ENCODE results near the gene DNAJC17. TPM values are rescaled to one million over a fixed set of nuclear protein-coding genes. Genes with fewer than 3 reads are reported as not detected.
A peak's percentile ranks its signal among the peaks of the same experiment; 100 is the strongest.

The DNAJC17 gene
- total and polyA plus RNA-seq, 2 donors (not counting 1 experiment from before 2014, with no cell fraction given) = 30.5 to 46.1 TPM

- intact Hi-C loops (cut with micrococcal nuclease) = no loop called here
- H3K27ac Mint-ChIP-seq = no peak overlapping the region
- Histone ChIP-seq H3K9ac (ENCODE audit: low read length) (no peak overlapping the region), H3K27ac (ENCODE audit: low read length in 2 of 2) (no peak overlapping the region), H3K36me3 (replicated peaks in 1 of 2; ENCODE audit: control extremely low read depth in 1 of 2, control insufficient read depth in 1 of 2, extremely low read depth in 1 of 2, insufficient read depth in 2 of 2, low read length in 1 of 2) (no peaks in the 10 kb centered on the region), H4K20me1 (ENCODE audit: control insufficient read depth, insufficient read depth, low read length, poor library complexity, severe bottlenecking) (no peaks in the 10 kb centered on the region), H3K4me3 (ENCODE audit: control extremely low read depth in 1 of 5, extremely low read depth in 1 of 5, insufficient read depth in 1 of 5, low read depth in 2 of 5, low read length in 4 of 5) (no peak overlapping the region), H3K4me2 (replicated peaks; ENCODE audit: low read depth, low read length, poor library complexity, severe bottlenecking) (no peak overlapping the region), H2AFZ (ENCODE audit: insufficient read depth, low read depth, low read length, poor library complexity, severe bottlenecking) (no peak overlapping the region), H3K79me2 (ENCODE audit: control insufficient read depth, insufficient read depth, low read length) (no peaks in the 10 kb centered on the region), H3K4me1 (ENCODE audit: control insufficient read depth in 2 of 2, insufficient read depth in 2 of 2, low read length in 2 of 2) (peaks cover 1 to 7% of the 10 kb centered on the region in 2 donors), H3K9me3 (ENCODE audit: control extremely low read depth in 1 of 3, control insufficient read depth in 2 of 3, insufficient read depth in 1 of 3, low read length in 2 of 3) (no peaks in the 10 kb centered on the region), H3K27me3 (replicated peaks in 1 of 4; ENCODE audit: control extremely low read depth in 1 of 4, control insufficient read depth in 3 of 4, insufficient read depth in 4 of 4, low read length in 3 of 4) (no peaks in the 10 kb centered on the region)
- no peak overlapping the region for H3K4me3 Mint-ChIP-seq
- ChIA-PET CTCF (interaction anchor here (1.2 kb wide), 1 partner anchor 41 kb away, joined by 6 read pairs; the partner anchor contains the start of gene VPS18), POLR2A (interaction anchor here (0.6 to 0.7 kb wide), 2 partner anchors 46 to 1785 kb away, joined by 5 to 7 read pairs; no protein-coding TSS in a partner anchor)
- ATAC-seq (ENCODE audit: low read depth) (no peak), DNase-seq (no peak)
- TF ChIP-seq, protein P1, sequence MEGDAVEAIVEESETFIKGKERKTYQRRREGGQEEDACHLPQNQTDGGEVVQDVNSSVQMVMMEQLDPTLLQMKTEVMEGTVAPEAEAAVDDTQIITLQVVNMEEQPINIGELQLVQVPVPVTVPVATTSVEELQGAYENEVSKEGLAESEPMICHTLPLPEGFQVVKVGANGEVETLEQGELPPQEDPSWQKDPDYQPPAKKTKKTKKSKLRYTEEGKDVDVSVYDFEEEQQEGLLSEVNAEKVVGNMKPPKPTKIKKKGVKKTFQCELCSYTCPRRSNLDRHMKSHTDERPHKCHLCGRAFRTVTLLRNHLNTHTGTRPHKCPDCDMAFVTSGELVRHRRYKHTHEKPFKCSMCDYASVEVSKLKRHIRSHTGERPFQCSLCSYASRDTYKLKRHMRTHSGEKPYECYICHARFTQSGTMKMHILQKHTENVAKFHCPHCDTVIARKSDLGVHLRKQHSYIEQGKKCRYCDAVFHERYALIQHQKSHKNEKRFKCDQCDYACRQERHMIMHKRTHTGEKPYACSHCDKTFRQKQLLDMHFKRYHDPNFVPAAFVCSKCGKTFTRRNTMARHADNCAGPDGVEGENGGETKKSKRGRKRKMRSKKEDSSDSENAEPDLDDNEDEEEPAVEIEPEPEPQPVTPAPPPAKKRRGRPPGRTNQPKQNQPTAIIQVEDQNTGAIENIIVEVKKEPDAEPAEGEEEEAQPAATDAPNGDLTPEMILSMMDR (IDR thresholded peaks at IDR 0.05) = no peak
- TF ChIP-seq EZH2 (IDR thresholded peaks at IDR 0.05; ENCODE audit: borderline replicate concordance, insufficient read depth, low read depth, low read length, poor library complexity, severe bottlenecking) = no peak
- no peaks in the 10 kb centered on the region for H3K9me3 Mint-ChIP-seq (ENCODE audit: insufficient read depth)
- WGBS (ENCODE audit: insufficient coverage) = no CpG with 5 or more reads among the region's 5 CpGs
- peaks cover 9% of the 10 kb centered on the region for H3K4me1 Mint-ChIP-seq
- no peaks in the 10 kb centered on the region for H3K27me3 Mint-ChIP-seq
Measured at GRCh38 chr15:40852529-40852928, 45.3 kb upstream of the DNAJC17 start.

DNA sequence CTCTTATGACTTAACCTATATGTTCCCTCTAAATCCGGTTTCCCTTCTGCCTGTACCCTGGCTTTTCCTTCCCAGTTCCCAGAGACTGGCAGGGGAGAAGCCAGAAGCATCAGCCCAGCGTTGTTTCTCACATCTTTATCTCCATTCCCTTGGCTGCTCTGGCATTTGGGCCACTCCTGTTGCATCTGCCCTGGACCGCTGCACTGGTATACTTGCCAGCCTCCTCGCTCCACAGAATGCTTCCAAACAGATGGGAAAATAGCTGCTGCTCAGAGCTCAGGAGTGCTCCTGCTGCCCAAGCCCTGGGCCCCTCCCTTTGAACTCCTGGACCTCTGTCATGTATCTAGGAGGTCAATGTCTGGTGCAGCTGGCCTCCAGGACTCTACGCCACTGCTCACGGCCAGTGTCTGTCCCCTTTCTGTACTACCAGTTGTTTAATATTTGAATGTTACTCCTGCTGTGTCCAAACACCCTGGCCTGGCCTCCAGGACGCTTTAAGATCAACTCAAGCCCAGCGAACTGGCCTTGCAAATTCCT, 43.4 kb upstream of the DNAJC17 start:
- H3K27me3 Mint-ChIP-seq = no peaks in the 10 kb centered on the region
- Histone ChIP-seq H2AFZ (ENCODE audit: insufficient read depth, low read depth, low read length, poor library complexity, severe bottlenecking) (no peak overlapping the region), H3K27me3 (replicated peaks in 1 of 4; ENCODE audit: control extremely low read depth in 1 of 4, control insufficient read depth in 3 of 4, insufficient read depth in 4 of 4, low read length in 3 of 4) (no peaks in the 10 kb centered on the region), H3K9ac (ENCODE audit: low read length) (no peak overlapping the region), H3K36me3 (replicated peaks in 1 of 2; ENCODE audit: control extremely low read depth in 1 of 2, control insufficient read depth in 1 of 2, extremely low read depth in 1 of 2, insufficient read depth in 2 of 2, low read length in 1 of 2) (no peaks in the 10 kb centered on the region), H4K20me1 (ENCODE audit: control insufficient read depth, insufficient read depth, low read length, poor library complexity, severe bottlenecking) (peaks cover 4% of the 10 kb centered on the region), H3K9me3 (ENCODE audit: control extremely low read depth in 1 of 3, control insufficient read depth in 2 of 3, insufficient read depth in 1 of 3, low read length in 2 of 3) (no peaks in the 10 kb centered on the region), H3K27ac (ENCODE audit: low read length in 2 of 2) (no peak overlapping the region), H3K4me2 (replicated peaks; ENCODE audit: low read depth, low read length, poor library complexity, severe bottlenecking) (no peak overlapping the region), H3K79me2 (ENCODE audit: control insufficient read depth, insufficient read depth, low read length) (no peaks in the 10 kb centered on the region), H3K4me1 (ENCODE audit: control insufficient read depth in 2 of 2, insufficient read depth in 2 of 2, low read length in 2 of 2) (peaks cover 20 to 22% of the 10 kb centered on the region in 2 donors), H3K4me3 (ENCODE audit: control extremely low read depth in 1 of 5, extremely low read depth in 1 of 5, insufficient read depth in 1 of 5, low read depth in 2 of 5, low read length in 4 of 5) (no peak overlapping the region)
- peak overlapping the region; percentile 48 for H3K27ac Mint-ChIP-seq
- no peak overlapping the region for H3K4me3 Mint-ChIP-seq
- TF ChIP-seq, protein P1 (IDR thresholded peaks at IDR 0.05) = no peak
- TF ChIP-seq EZH2 (IDR thresholded peaks at IDR 0.05; ENCODE audit: borderline replicate concordance, insufficient read depth, low read depth, low read length, poor library complexity, severe bottlenecking) = no peak
- no peaks in the 10 kb centered on the region for H3K9me3 Mint-ChIP-seq (ENCODE audit: insufficient read depth)
- H3K4me1 Mint-ChIP-seq = peaks cover 24% of the 10 kb centered on the region
- DNase-seq (no peak), ATAC-seq (ENCODE audit: low read depth) (no peak)
- intact Hi-C loops (cut with micrococcal nuclease) = no loop called here
- ChIA-PET POLR2A (interaction anchor here (0.5 to 0.7 kb wide), 2 partner anchors 262 to 276 kb away, joined by 3 to 5 read pairs; no protein-coding TSS in a partner anchor), CTCF (interaction anchor here (3.0 to 4.8 kb wide), 2 partner anchors 8 to 54 kb away, joined by 7 to 52 read pairs; no protein-coding TSS in a partner anchor)
- WGBS (ENCODE audit: insufficient coverage) = 96% methylated on average over 8 of the region's 8 CpGs
